OCI-LY7 (cell line): Measurements from ENCODE around the gene SEC11A. TPM values are rescaled to one million over a fixed set of nuclear protein-coding genes. Genes with fewer than 3 reads are reported as not detected.
A peak's percentile ranks its signal among the peaks of the same experiment; 100 is the strongest.

Source experiments
- BruUV-seq: library from RNA; stranded (reverse); fragments of 400-500 nt; replicated peaks from 2 replicates; lab custom pipeline; 2021; lab: Mats Ljungman, UMichigan
- CTCF ChIA-PET: fragments of 300-600 bp; sonication (Branson Sonifier 250); formaldehyde crosslinking; loops from one replicate; lab custom pipeline; 2022; ENCODE audit warnings: antibody characterized with exemption; ENCODE audit not compliant: unreplicated experiment; lab: Charles Lee
- POLR2A ChIA-PET: fragments of 300-600 bp; sonication (Branson Sonifier 250); formaldehyde crosslinking; loops from one replicate; lab custom pipeline; 2022; ENCODE audit warnings: antibody characterized with exemption; lab: Charles Lee
- DNase-seq: peaks from one replicate; pipeline ENCODE4 v3.0.0-alpha.2; 2015; ENCODE audit warnings: low spot score
- H2AFZ ChIP-seq: fragments of 200-600 bp; sonication (generic), shearing (Covaris generic); 2 replicates; pipeline ENCODE4 v1.6.1; 2014; ENCODE audit warnings: mild to moderate bottlenecking, antibody characterized with exemption, low read length, moderate library complexity
- H3K27ac ChIP-seq: fragments of 200-600 bp; sonication (generic); 2 replicates; pipeline ENCODE4 v1.5.1; 2014; ENCODE audit warnings: mixed run types, low read depth, mild to moderate bottlenecking, moderate library complexity, low read length, inconsistent platforms; ENCODE audit not compliant: poor library complexity, severe bottlenecking
- H3K36me3 ChIP-seq: fragments of 200-600 bp; sonication (generic); 2 replicates; pipeline ENCODE4 v1.6.1; 2014; ENCODE audit warnings: mild to moderate bottlenecking, antibody characterized with exemption, low read length, moderate library complexity, mixed read lengths; ENCODE audit not compliant: insufficient read depth
- H3K4me1 ChIP-seq: fragments of 200-600 bp; sonication (generic); 2 replicates; pipeline ENCODE4 v1.5.1; 2014; ENCODE audit warnings: mild to moderate bottlenecking, low read length; ENCODE audit not compliant: insufficient read depth, poor library complexity, severe bottlenecking
- H3K4me2 ChIP-seq: fragments of 200-600 bp; sonication (generic); 2 replicates; pipeline ENCODE4 v1.6.1; 2014; ENCODE audit warnings: mild to moderate bottlenecking, low read length
- H3K4me3 ChIP-seq: fragments of 200-600 bp; sonication (generic); 2 replicates; pipeline ENCODE4 v1.5.1; 2014; ENCODE audit warnings: mild to moderate bottlenecking, low read depth, low read length; ENCODE audit not compliant: poor library complexity, severe bottlenecking
- H3K79me2 ChIP-seq: fragments of 200-600 bp; sonication (generic); 2 replicates; pipeline ENCODE4 v1.6.1; 2016; ENCODE audit warnings: low read depth, mild to moderate bottlenecking, low read length, moderate library complexity, mixed read lengths; ENCODE audit not compliant: insufficient read depth
- H3K9me2 ChIP-seq: fragments of 200-600 bp; sonication (generic); 2 replicates; pipeline ENCODE4 v1.6.1; 2016; ENCODE audit warnings: mild to moderate bottlenecking, low read length, mixed read lengths; ENCODE audit not compliant: insufficient read depth
- H3K9me3 ChIP-seq: fragments of 200-600 bp; sonication (generic); 2 replicates; pipeline ENCODE4 v1.6.1; 2014; ENCODE audit warnings: mild to moderate bottlenecking, mixed run types, low read length, mixed read lengths
- H4K20me1 ChIP-seq: fragments of 200-600 bp; sonication (generic); 2 replicates; pipeline ENCODE4 v1.6.1; 2014; ENCODE audit warnings: mild to moderate bottlenecking, antibody characterized with exemption, low read length, moderate library complexity, mixed read lengths; ENCODE audit not compliant: insufficient read depth
- EZH2phosphoT487 ChIP-seq: fragments of 200-600 bp; sonication (generic); IDR thresholded peaks from 2 replicates; pipeline ENCODE4 v1.6.1; 2018; ENCODE audit warnings: low read depth, borderline replicate concordance, mild to moderate bottlenecking, mixed run types, antibody characterized with exemption, low read length, moderate library complexity, mixed read lengths
- intact Hi-C: fragments of 100-400 bp; cut with micrococcal nuclease; formaldehyde crosslinking; loops from one replicate; pipeline ENCODE4 v1.10.0; 2022; ENCODE audit not compliant: unreplicated experiment
- total RNA-seq, 2 experiments: library from RNA; depleted of rRNA in 1 of 2; stranded (reverse); fragments of >200 nt in 1 of 2; shearing (Covaris generic) in 1 of 2; gene quantifications; 2 replicates each; pipeline ENCODE4 v1.2.3, GENCODE V29; 2014 to 2022
- TF ChIP-seq, protein P1 (sequence below): fragments of 200-600 bp; sonication (generic); conservative IDR thresholded peaks from 2 replicates; pipeline ENCODE4 v1.5.1; 2014; ENCODE audit warnings: mild to moderate bottlenecking, antibody characterized with exemption, low read length, moderate library complexity, mixed read lengths

SEC11A gene
- total RNA-seq, 2 experiments from 2014 or later, result 41.4 to 93.6 TPM

DNA sequence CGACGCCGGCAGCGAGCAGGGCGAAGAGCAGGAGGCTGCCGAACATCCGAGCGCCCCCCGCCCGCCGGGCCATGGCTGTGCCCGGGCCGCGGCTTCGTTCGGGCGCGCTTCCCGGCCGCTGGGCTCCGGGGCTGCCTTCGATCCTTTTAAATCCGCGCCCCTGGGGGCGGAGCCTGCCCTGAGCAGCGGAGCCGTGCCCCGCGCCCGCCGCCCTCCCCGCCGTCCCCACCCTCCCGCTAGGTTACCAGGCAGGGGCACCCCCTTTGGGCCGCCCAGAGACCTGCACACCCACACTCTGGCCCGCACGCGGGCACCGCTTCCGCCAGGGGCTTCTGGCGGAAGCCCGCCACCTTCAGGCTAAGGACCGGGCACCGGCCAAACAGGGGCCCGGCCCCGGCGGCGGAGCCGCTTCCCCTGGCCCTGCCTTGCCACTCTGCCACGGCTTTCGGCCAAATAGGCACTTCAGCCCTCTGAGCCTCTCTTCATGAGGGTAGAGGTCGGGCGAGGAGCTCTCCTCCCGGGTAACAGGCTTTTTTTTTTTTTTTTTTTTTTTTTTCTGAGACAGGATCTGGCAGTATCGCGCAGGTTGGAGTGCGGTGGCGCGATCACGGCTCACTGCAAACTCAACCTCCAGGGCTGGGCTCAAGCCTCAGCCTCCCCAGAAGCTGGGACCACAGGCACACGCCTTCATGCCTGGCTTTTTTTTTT is 57.7 kb downstream of the SEC11A start, which contains the start of gene NMB:
NMB (minus strand) TSS at position 120 of the 708 bp plus-strand sequence; CDS start at position 73, 47 bp downstream.
- no peaks in the 10 kb centered on the region for H3K36me3 ChIP-seq
- intact Hi-C loops, result loop anchor here (1.0 to 2.0 kb wide), 4 partner anchors 69 to 270 kb away; partner anchors contain the start of gene ZNF592
- H3K4me1 ChIP-seq, result peaks cover 43% of the 10 kb centered on the region
- peak within 1 kb of the TSS; percentile 60 for H3K27ac ChIP-seq
- H3K79me2 ChIP-seq, result peaks cover 5% of the 10 kb centered on the region; the same call in 1 of the 2 replicates
- no peaks in the 10 kb centered on the region for H3K9me2 ChIP-seq
- H3K4me2 ChIP-seq, result peak within 1 kb of the TSS; percentile 83
- peak; percentile 95 for DNase-seq
- no peaks in the 10 kb centered on the region for H3K9me3 ChIP-seq
- no peak for TF ChIP-seq EZH2phosphoT487
- TF ChIP-seq, protein P1, sequence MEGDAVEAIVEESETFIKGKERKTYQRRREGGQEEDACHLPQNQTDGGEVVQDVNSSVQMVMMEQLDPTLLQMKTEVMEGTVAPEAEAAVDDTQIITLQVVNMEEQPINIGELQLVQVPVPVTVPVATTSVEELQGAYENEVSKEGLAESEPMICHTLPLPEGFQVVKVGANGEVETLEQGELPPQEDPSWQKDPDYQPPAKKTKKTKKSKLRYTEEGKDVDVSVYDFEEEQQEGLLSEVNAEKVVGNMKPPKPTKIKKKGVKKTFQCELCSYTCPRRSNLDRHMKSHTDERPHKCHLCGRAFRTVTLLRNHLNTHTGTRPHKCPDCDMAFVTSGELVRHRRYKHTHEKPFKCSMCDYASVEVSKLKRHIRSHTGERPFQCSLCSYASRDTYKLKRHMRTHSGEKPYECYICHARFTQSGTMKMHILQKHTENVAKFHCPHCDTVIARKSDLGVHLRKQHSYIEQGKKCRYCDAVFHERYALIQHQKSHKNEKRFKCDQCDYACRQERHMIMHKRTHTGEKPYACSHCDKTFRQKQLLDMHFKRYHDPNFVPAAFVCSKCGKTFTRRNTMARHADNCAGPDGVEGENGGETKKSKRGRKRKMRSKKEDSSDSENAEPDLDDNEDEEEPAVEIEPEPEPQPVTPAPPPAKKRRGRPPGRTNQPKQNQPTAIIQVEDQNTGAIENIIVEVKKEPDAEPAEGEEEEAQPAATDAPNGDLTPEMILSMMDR, result peak; percentile 81
- CTCF ChIA-PET, result interaction anchor here (1.0 kb wide), 1 partner anchor 72 kb away, joined by 3 read pairs; no protein-coding TSS in a partner anchor
- POLR2A ChIA-PET, result interaction anchor here (0.6 to 1.2 kb wide), 8 partner anchors 27 to 267 kb away, joined by 3 to 9 read pairs (median 3); no protein-coding TSS in a partner anchor
- H3K4me3 ChIP-seq, result peak within 1 kb of the TSS; percentile 68
- BruUV-seq, result no TSS peak
- H4K20me1 ChIP-seq, result no peaks in the 10 kb centered on the region
- H2AFZ ChIP-seq, result peak within 1 kb of the TSS; percentile 89

- no peaks in the 10 kb centered on the region for H3K9me3 ChIP-seq
- peak overlapping the region; percentile 60 for H3K27ac ChIP-seq
- POLR2A ChIA-PET, result interaction anchor here (1.2 kb wide), 1 partner anchor 38 kb away, joined by 3 read pairs; no protein-coding TSS in a partner anchor
Measured at GRCh38 chr15:84657748-84658079, 58.2 kb downstream of the SEC11A start.

More at GRCh38 chr15:84657748-84658079, 58.2 kb downstream of the SEC11A start:
- peaks cover 48% of the 10 kb centered on the region for H3K4me1 ChIP-seq
- CTCF ChIA-PET, result no interaction called here
- H3K9me2 ChIP-seq, result no peaks in the 10 kb centered on the region
- peaks cover 10% of the 10 kb centered on the region; the same call in 1 of the 2 replicates for H3K79me2 ChIP-seq
- intact Hi-C loops, result loop anchor here (1.0 to 2.0 kb wide), 4 partner anchors 69 to 271 kb away; partner anchors contain the start of gene ZNF592
- peak overlapping the region; percentile 83 for H3K4me2 ChIP-seq
- no TSS peak for BruUV-seq
- H3K36me3 ChIP-seq, result peaks cover 2% of the 10 kb centered on the region; the same call in 1 of the 2 replicates
- H2AFZ ChIP-seq, result peak overlapping the region; percentile 89; the same call in 1 of the 2 replicates
- no peaks in the 10 kb centered on the region for H4K20me1 ChIP-seq
- H3K4me3 ChIP-seq, result peak overlapping the region; percentile 68
- no peak for DNase-seq
- no peak for TF ChIP-seq EZH2phosphoT487
- TF ChIP-seq, protein P1, result no peak
